ENCODE measurements around the gene CDC23. TPM values are rescaled to one million over a fixed set of nuclear protein-coding genes. Genes with fewer than 3 reads are reported as not detected.
A peak's percentile ranks its signal among the peaks of the same experiment; 100 is the strongest.

Gene CDC23
- total RNA-seq, 1 experiment from 2014 or later = 60.7 TPM

DNA sequence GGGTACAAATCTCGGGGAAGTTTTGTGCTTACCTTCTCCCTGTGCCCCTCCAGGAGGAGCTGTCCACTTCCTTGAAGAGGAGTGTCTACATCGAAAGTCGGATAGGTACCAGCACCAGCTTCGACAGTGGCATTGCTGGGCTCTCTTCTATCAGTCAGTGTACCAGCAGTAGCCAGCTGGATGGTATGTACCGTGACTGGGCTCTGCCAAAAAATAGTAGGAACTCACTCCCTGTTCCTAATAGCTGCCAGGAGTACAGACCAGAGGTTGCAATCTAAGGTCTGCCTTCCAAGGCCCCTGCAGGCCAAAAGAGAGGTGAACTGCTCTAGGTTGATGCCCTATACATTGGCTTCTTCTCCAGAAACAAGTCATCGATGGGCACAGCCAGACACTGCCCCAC lies 30.3 kb downstream of the CDC23 start:
- POLR2A ChIA-PET = interaction anchor here (0.5 kb wide), 1 partner anchor 32 kb away, joined by 3 read pairs; no protein-coding TSS in a partner anchor
- CTCF ChIA-PET = interaction anchor here (1.2 kb wide), 1 partner anchor 169 kb away, joined by 3 read pairs; no protein-coding TSS in a partner anchor
- Histone ChIP-seq H3K4me1 (peaks cover 9% of the 10 kb centered on the region), H3K9me3 (no peaks in the 10 kb centered on the region), H3K36me3 (ENCODE audit: control insufficient read depth, insufficient read depth, low read length) (peaks cover 13% of the 10 kb centered on the region), H3K4me3 (ENCODE audit: low read depth, low read length) (no peak overlapping the region), H3K27me3 (replicated peaks; ENCODE audit: control insufficient read depth, insufficient read depth, low read length) (no peaks in the 10 kb centered on the region)
- Mint-ChIP-seq H3K4me3 (ENCODE audit: unreplicated experiment) (no peak overlapping the region), H3K36me3 (ENCODE audit: insufficient read depth, unreplicated experiment) (peaks cover 55% of the 10 kb centered on the region), H3K9me3 (ENCODE audit: unreplicated experiment) (no peaks in the 10 kb centered on the region), H3K27me3 (ENCODE audit: insufficient read depth, unreplicated experiment) (no peaks in the 10 kb centered on the region), H3K4me1 (ENCODE audit: low read depth, unreplicated experiment) (peaks cover 9% of the 10 kb centered on the region), H3K27ac (ENCODE audit: unreplicated experiment) (no peak overlapping the region)
- BruUV-seq (replicated peaks) = no TSS peak
- DNase-seq = no peak
- TF ChIP-seq, protein P1, sequence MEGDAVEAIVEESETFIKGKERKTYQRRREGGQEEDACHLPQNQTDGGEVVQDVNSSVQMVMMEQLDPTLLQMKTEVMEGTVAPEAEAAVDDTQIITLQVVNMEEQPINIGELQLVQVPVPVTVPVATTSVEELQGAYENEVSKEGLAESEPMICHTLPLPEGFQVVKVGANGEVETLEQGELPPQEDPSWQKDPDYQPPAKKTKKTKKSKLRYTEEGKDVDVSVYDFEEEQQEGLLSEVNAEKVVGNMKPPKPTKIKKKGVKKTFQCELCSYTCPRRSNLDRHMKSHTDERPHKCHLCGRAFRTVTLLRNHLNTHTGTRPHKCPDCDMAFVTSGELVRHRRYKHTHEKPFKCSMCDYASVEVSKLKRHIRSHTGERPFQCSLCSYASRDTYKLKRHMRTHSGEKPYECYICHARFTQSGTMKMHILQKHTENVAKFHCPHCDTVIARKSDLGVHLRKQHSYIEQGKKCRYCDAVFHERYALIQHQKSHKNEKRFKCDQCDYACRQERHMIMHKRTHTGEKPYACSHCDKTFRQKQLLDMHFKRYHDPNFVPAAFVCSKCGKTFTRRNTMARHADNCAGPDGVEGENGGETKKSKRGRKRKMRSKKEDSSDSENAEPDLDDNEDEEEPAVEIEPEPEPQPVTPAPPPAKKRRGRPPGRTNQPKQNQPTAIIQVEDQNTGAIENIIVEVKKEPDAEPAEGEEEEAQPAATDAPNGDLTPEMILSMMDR (IDR thresholded peaks at IDR 0.05; ENCODE audit: insufficient read depth in 1 of 2, low read depth in 1 of 2, low read length in 1 of 2, severe bottlenecking in 1 of 2, unreplicated experiment in 1 of 2) = no peak
- intact Hi-C loops (cut with micrococcal nuclease; ENCODE audit: unreplicated experiment) = no loop called here

GRCh38 chr5:138180841-138181240 lies 32.3 kb downstream of the CDC23 start:
- no peaks in the 10 kb centered on the region for H3K27me3 ChIP-seq (replicated peaks; ENCODE audit: control insufficient read depth, insufficient read depth, low read length)
- H3K27me3 Mint-ChIP-seq (ENCODE audit: insufficient read depth, unreplicated experiment) = no peaks in the 10 kb centered on the region
- intact Hi-C loops (cut with micrococcal nuclease; ENCODE audit: unreplicated experiment) = loop anchor here (1.0 to 2.0 kb wide), 2 partner anchors 102 to 230 kb away; no protein-coding TSS in a partner anchor
- no peak overlapping the region for H3K4me3 Mint-ChIP-seq (ENCODE audit: unreplicated experiment)
- DNase-seq = no peak
- H3K36me3 ChIP-seq (ENCODE audit: control insufficient read depth, insufficient read depth, low read length) = peaks cover 10% of the 10 kb centered on the region
- no TSS peak for BruUV-seq (replicated peaks)
- ChIA-PET CTCF (interaction anchor here (0.8 to 2.4 kb wide), 2 partner anchors 102 to 172 kb away, joined by 3 to 10 read pairs; partner anchors contain the start of gene KDM3B), POLR2A (no interaction called here)
- peaks cover 42% of the 10 kb centered on the region for H3K36me3 Mint-ChIP-seq (ENCODE audit: insufficient read depth, unreplicated experiment)
- no peaks in the 10 kb centered on the region for H3K9me3 ChIP-seq
- peaks cover 9% of the 10 kb centered on the region for H3K4me1 ChIP-seq
- H3K27ac Mint-ChIP-seq (ENCODE audit: unreplicated experiment) = no peak overlapping the region
- H3K4me3 ChIP-seq (ENCODE audit: low read depth, low read length) = no peak overlapping the region
- H3K4me1 Mint-ChIP-seq (ENCODE audit: low read depth, unreplicated experiment) = peaks cover 9% of the 10 kb centered on the region
- TF ChIP-seq, protein P1 (IDR thresholded peaks at IDR 0.05; ENCODE audit: insufficient read depth in 1 of 2, low read depth in 1 of 2, low read length in 1 of 2, severe bottlenecking in 1 of 2, unreplicated experiment in 1 of 2) = no peak
- H3K9me3 Mint-ChIP-seq (ENCODE audit: unreplicated experiment) = no peaks in the 10 kb centered on the region

DNA sequence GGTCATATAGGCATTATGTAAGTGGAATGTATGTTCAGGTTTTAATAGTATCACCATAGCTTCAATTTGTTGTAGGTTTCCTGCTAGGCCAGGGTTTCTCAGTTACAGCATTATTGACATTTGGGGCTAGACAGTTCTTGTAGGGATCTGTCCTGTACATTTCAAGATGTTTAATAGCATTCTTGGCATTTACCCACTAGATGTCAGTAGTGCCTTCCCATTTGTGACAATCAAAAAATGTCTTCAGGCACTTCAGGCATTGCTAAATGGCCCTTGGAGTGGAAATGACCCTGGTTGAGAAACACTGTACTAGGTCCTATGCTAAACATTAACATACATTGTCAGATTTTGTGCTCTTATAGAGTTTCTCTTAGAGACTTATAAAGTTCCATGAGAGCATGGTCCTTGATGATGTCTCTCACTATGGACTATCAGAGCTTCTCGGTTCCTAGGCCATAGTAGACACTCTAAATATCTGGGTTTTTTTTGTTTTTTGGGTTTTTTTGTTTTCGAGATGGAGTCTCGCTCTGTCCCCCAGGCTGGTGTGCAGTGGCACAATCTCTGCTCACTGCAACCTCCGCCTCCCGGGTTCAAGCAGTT lies 32.8 kb downstream of the CDC23 start:
- H3K36me3 Mint-ChIP-seq (ENCODE audit: insufficient read depth, unreplicated experiment) = peaks cover 41% of the 10 kb centered on the region
- no peaks in the 10 kb centered on the region for H3K9me3 Mint-ChIP-seq (ENCODE audit: unreplicated experiment)
- TF ChIP-seq, protein P1 (IDR thresholded peaks at IDR 0.05; ENCODE audit: insufficient read depth in 1 of 2, low read depth in 1 of 2, low read length in 1 of 2, severe bottlenecking in 1 of 2, unreplicated experiment in 1 of 2) = peak; percentile 50 to 60
- Histone ChIP-seq H3K36me3 (ENCODE audit: control insufficient read depth, insufficient read depth, low read length) (peaks cover 10% of the 10 kb centered on the region), H3K27me3 (replicated peaks; ENCODE audit: control insufficient read depth, insufficient read depth, low read length) (no peaks in the 10 kb centered on the region), H3K4me1 (peaks cover 9% of the 10 kb centered on the region), H3K4me3 (ENCODE audit: low read depth, low read length) (peak overlapping the region; percentile 69), H3K9me3 (no peaks in the 10 kb centered on the region)
- no peak overlapping the region for H3K27ac Mint-ChIP-seq (ENCODE audit: unreplicated experiment)
- no TSS peak for BruUV-seq (replicated peaks)
- POLR2A ChIA-PET = interaction anchor here (0.6 to 1.3 kb wide), 2 partner anchors 33 to 221 kb away, joined by 3 to 6 read pairs; partner anchors contain the start of gene CDC23
- no peak overlapping the region for H3K4me3 Mint-ChIP-seq (ENCODE audit: unreplicated experiment)
- H3K4me1 Mint-ChIP-seq (ENCODE audit: low read depth, unreplicated experiment) = peaks cover 9% of the 10 kb centered on the region
- peak in 1 of 2 experiments; percentile 72 for DNase-seq
- intact Hi-C loops (cut with micrococcal nuclease; ENCODE audit: unreplicated experiment) = loop anchor here (1.0 to 2.0 kb wide), 2 partner anchors 103 to 231 kb away; no protein-coding TSS in a partner anchor
- no peaks in the 10 kb centered on the region for H3K27me3 Mint-ChIP-seq (ENCODE audit: insufficient read depth, unreplicated experiment)
- CTCF ChIA-PET = interaction anchor here (0.8 to 2.4 kb wide), 2 partner anchors 103 to 172 kb away, joined by 3 to 10 read pairs; partner anchors contain the start of gene KDM3B
